Psoas muscle (tissue), 8 donors: ENCODE results near the gene PROSER2. TPM values are rescaled to one million over a fixed set of nuclear protein-coding genes. Genes with fewer than 3 reads are reported as not detected.

Source experiments
- ATAC-seq, 4 donors: fragments of 200-7000 bp; cut with Tn5 transposase; one replicate each; pipeline ENCODE4 v1.9.1; 2020; ENCODE audit warnings: moderate library complexity in 3 of 4, mild to moderate bottlenecking in 2 of 4
- DNase-seq, 2 donors: peaks; one replicate each; pipeline ENCODE4 v3.0.0-alpha.2; 2020
- H3K27ac ChIP-seq: fragments of 200-600 bp; one replicate; pipeline ENCODE4 v1.8.0; 2022
- H3K27me3 ChIP-seq, 3 donors: fragments of 200-600 bp in 1 of 3; one replicate each; pipeline versions ENCODE4 v1.6.1 to v1.8.0; 2013 to 2022; ENCODE audit warnings: low read length in 2 of 3, mild to moderate bottlenecking in 2 of 3, moderate library complexity in 1 of 3; ENCODE audit not compliant: insufficient read depth in 3 of 3
- H3K36me3 ChIP-seq, 2 donors: fragments of 200-600 bp in 1 of 2; one replicate each; pipeline versions ENCODE4 v1.6.1 to v1.8.0; 2013 to 2022; ENCODE audit warnings: low read depth in 1 of 2, mild to moderate bottlenecking in 1 of 2, moderate library complexity in 1 of 2; ENCODE audit not compliant: insufficient read depth in 1 of 2
- H3K4me1 ChIP-seq: fragments of 200-600 bp; one replicate; pipeline ENCODE4 v1.8.0; 2022
- H3K4me3 ChIP-seq: fragments of 200-600 bp; one replicate; pipeline ENCODE4 v1.8.0; 2022; ENCODE audit warnings: mild to moderate bottlenecking
- H3K9me3 ChIP-seq: fragments of 200-600 bp; one replicate; pipeline ENCODE4 v1.8.0; 2022
- WGBS, 3 donors: extraction: QIAGEN DNeasy Blood & Tissue Kit; methylation state at CpG; one replicate each; pipeline versions ENCODE4 v1.1.6 to v1.1.7; 2013; 5-methylcytosine and 5-hydroxymethylcytosine counted together
- intact Hi-C, 2 donors: fragments of 100-400 bp; cut with DNase I; formaldehyde crosslinking; loops; one replicate each; pipeline versions ENCODE4 v1.11.0 to v1.14.2; 2022
- polyA plus RNA-seq, 3 donors: library from polyadenylated mRNA; stranded (reverse); fragments of 200-250 nt; gene quantifications; one replicate each; pipeline ENCODE4 v1.2.3, GENCODE V29; 2013
- total RNA-seq, 4 donors: library from RNA; stranded (reverse); fragmentation: NEBNext Ultra II Directional in 2 of 4; extraction: Animal tissue kit (Norgen Biotek cat#: 25700) in 2 of 4; gene quantifications; one replicate each; pipeline versions ENCODE4 v1.2.1 to v1.2.4, GENCODE V29; 2021 to 2023
- TF ChIP-seq, protein P1 (sequence below): fragments of 200-600 bp; IDR thresholded peaks from one replicate; pipeline ENCODE4 v1.8.0; 2022; ENCODE audit warnings: antibody characterized with exemption
- donor health status: healthy with polysubstance abuse.
- donor health status: DM: no; HTN: no; CAD: no; lungs with moderate emphysema.
- donor health status: Bipolar disorder and iron deficiency.
- donor health status: healthy.
- donor health status: DM: yes; HTN: yes; CAD: no.
- donor health status: DM: no; HTN: no; CAD: no.
- donor health status: DM: no; HTN: no; CAD: no.
- donor health status: DM: yes; HTN: yes; CAD: no.

Gene PROSER2
- total and polyA plus RNA-seq, 7 donors, result 0.63 to 2.8 (median 1.2) TPM

- 88 to 93% (median 92%) methylated on average over 11 of the region's 11 CpGs for WGBS, 3 donors
- DNase-seq (no peak), ATAC-seq (no peak)
- intact Hi-C loops, result no loop called here
- no peak overlapping the region for H3K27ac ChIP-seq
- TF ChIP-seq, protein P1, sequence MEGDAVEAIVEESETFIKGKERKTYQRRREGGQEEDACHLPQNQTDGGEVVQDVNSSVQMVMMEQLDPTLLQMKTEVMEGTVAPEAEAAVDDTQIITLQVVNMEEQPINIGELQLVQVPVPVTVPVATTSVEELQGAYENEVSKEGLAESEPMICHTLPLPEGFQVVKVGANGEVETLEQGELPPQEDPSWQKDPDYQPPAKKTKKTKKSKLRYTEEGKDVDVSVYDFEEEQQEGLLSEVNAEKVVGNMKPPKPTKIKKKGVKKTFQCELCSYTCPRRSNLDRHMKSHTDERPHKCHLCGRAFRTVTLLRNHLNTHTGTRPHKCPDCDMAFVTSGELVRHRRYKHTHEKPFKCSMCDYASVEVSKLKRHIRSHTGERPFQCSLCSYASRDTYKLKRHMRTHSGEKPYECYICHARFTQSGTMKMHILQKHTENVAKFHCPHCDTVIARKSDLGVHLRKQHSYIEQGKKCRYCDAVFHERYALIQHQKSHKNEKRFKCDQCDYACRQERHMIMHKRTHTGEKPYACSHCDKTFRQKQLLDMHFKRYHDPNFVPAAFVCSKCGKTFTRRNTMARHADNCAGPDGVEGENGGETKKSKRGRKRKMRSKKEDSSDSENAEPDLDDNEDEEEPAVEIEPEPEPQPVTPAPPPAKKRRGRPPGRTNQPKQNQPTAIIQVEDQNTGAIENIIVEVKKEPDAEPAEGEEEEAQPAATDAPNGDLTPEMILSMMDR, result no peak
- H3K4me1 ChIP-seq, result no peaks in the 10 kb centered on the region
- H3K4me3 ChIP-seq, result no peak overlapping the region
- no peaks in the 10 kb centered on the region for H3K36me3 ChIP-seq
- H3K9me3 ChIP-seq, result no peaks in the 10 kb centered on the region
- no peaks in the 10 kb centered on the region for H3K27me3 ChIP-seq
Observed at GRCh38 chr10:11861341-11861740, 38.2 kb downstream of the PROSER2 start.

DNA sequence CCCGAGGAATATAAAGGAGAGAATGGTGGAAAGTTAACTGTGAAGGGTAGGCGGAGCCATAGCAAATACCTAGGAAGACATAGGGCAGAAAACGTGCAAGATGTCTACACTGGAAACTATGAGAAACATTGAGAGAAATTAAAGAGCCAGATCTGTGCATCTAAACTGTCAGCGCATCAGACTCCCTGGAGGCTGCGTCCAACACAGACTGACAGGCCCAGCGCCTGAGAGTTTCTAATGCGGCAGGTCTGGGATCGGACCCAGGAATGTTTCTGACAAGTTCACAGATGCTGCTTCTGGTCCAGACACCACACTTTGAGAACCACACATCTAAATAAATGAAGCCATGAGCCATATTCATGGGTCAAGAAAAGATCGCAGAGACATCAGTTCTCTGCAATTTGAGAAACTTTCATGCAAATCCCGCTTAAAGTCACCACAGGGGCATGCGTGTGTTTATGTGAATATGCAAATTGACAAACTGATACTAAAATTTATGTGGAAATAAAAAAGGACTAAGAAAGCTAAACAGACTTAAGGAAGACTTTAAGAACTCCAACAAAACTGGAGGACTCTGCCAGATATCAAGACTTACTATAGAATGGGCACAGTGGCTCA is 38.8 kb downstream of the PROSER2 start:
- TF ChIP-seq, protein P1, result no peak
- no peak overlapping the region for H3K4me3 ChIP-seq
- DNase-seq, result no peak
- no peaks in the 10 kb centered on the region for H3K36me3 ChIP-seq
- H3K9me3 ChIP-seq, result no peaks in the 10 kb centered on the region
- no peaks in the 10 kb centered on the region for H3K4me1 ChIP-seq
- WGBS, 3 donors, result 85 to 87% (median 87%) methylated on average over 11 of the region's 11 CpGs
- H3K27me3 ChIP-seq, result no peaks in the 10 kb centered on the region
- intact Hi-C loops, result no loop called here
- H3K27ac ChIP-seq, result no peak overlapping the region
- no peak for ATAC-seq

GRCh38 chr10:11863353-11864109 is 40.4 kb downstream of the PROSER2 start:
- DNase-seq (no peak), ATAC-seq (no peak)
- 72 to 81% (median 78%) methylated on average over 13 of the region's 13 CpGs for WGBS, 3 donors
- Histone ChIP-seq H3K4me3 (no peak overlapping the region), H3K27ac (no peak overlapping the region), H3K4me1 (no peaks in the 10 kb centered on the region), H3K36me3 (no peaks in the 10 kb centered on the region), H3K9me3 (no peaks in the 10 kb centered on the region), H3K27me3 (no peaks in the 10 kb centered on the region)
- TF ChIP-seq, protein P1, result no peak
- intact Hi-C loops, result no loop called here

- intact Hi-C loops, result no loop called here
- Histone ChIP-seq H3K4me3 (no peak overlapping the region), H3K27me3 (no peaks in the 10 kb centered on the region), H3K4me1 (no peaks in the 10 kb centered on the region), H3K9me3 (no peaks in the 10 kb centered on the region), H3K27ac (no peak overlapping the region), H3K36me3 (no peaks in the 10 kb centered on the region)
- no peak for ATAC-seq
- TF ChIP-seq, protein P1, result no peak
- DNase-seq, result no peak
- WGBS, 3 donors, result 71 to 76% (median 72%) methylated on average over 6 of the region's 6 CpGs
Observed at GRCh38 chr10:11864727-11865126, 41.6 kb downstream of the PROSER2 start.
